Neural progenitor cell (in vitro differentiated cells): ENCODE measurements around the gene TMEM266.

ENCODE experiments used
- EZH2 ChIP-seq: fragments of 200-600 bp; sonication (generic); IDR thresholded peaks from 2 replicates; pipeline ENCODE4 v1.6.1; 2017; ENCODE audit warnings: antibody characterized with exemption, mild to moderate bottlenecking, moderate library complexity
- EZH2phosphoT487 ChIP-seq: fragments of 200-600 bp; sonication (generic); IDR thresholded peaks from 2 replicates; pipeline ENCODE4 v1.6.1; 2017; ENCODE audit warnings: antibody characterized with exemption
- TF ChIP-seq, protein P1 (sequence below): fragments of 200-600 bp; sonication (generic); IDR thresholded peaks from 2 replicates; pipeline ENCODE4 v1.5.1; 2017; ENCODE audit warnings: antibody characterized with exemption, mild to moderate bottlenecking

DNA sequence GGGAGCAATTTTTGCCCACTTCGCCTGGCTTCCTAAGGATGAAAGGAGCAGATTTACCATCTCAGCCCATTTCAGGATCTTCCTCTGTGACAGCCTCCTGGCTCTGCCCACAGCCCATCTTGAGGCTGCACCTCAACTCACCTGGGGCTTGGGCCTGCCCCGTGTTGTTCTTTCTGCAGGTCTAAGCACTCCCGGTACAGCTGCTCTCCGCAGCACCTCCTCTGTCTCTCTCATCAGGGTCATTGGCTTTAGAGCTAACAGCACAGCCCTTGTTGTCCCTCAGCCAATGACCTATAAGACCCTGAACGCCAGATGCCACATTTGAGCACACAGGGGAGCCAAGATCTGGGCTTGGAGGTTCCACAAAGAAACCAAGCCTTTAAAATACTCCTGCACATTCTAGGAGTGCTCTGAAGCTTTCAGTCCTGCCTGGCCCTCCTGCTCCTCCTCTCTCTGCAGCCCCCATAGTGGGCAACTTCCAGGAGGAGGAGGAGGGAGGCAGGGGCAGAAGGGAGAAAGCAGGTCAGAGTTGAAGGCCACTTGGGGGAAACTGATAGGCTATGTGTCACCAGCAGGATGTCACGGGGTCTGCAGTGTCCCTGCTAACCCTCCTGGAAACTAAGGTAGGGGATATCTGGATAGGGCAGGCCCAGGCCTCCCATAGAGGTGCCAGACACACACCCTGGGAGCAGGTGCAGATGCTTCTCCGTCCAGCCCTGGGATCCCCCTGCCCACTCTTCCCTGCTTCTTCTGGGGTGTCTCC lies 135.9 kb downstream of the TMEM266 start:
- TF ChIP-seq, protein P1, sequence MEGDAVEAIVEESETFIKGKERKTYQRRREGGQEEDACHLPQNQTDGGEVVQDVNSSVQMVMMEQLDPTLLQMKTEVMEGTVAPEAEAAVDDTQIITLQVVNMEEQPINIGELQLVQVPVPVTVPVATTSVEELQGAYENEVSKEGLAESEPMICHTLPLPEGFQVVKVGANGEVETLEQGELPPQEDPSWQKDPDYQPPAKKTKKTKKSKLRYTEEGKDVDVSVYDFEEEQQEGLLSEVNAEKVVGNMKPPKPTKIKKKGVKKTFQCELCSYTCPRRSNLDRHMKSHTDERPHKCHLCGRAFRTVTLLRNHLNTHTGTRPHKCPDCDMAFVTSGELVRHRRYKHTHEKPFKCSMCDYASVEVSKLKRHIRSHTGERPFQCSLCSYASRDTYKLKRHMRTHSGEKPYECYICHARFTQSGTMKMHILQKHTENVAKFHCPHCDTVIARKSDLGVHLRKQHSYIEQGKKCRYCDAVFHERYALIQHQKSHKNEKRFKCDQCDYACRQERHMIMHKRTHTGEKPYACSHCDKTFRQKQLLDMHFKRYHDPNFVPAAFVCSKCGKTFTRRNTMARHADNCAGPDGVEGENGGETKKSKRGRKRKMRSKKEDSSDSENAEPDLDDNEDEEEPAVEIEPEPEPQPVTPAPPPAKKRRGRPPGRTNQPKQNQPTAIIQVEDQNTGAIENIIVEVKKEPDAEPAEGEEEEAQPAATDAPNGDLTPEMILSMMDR, result no peak
- TF ChIP-seq EZH2phosphoT487 (no peak), EZH2 (no peak)
